A673 (cell line): ENCODE measurements around the gene GOLGA8B.
"Not testable (repeated sequence)": the region's sequence is repeated elsewhere in the genome, so short reads cannot be mapped to it uniquely, and the experiment has no call there.

Experiments
- CTCF ChIP-seq: fragments of 300-800, 200-600 bp; sonication (generic); conservative IDR thresholded peaks from 2 replicates; pipeline ENCODE4 v1.5.1; 2017; ENCODE audit warnings: low read depth, mild to moderate bottlenecking, antibody characterized with exemption, low read length, moderate library complexity, mixed read lengths
- EZH2 ChIP-seq: fragments of 200-600 bp; sonication (generic); IDR thresholded peaks from 2 replicates; pipeline ENCODE4 v1.6.1; 2017; ENCODE audit warnings: borderline replicate concordance, low read depth, mild to moderate bottlenecking, mixed read lengths, antibody characterized with exemption, low read length; ENCODE audit not compliant: poor library complexity, severe bottlenecking

DNA sequence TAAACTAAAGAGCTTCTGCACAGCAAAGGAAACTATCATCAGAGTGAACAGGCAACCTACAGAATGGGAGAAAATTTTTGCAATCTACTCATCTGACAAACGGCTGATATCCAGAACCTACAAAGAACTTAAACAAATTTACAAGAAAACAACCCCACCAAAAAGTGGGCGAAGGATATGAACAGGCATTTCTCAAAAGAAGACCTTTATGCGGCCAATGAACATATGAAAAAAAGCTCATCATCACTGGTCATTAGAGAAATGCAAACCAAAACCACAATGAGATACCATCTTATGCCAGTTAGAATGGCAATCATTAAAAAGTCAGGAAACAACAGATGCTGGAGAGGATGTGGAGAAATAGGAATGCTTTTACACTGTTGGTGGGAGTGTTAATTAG is 49.7 kb upstream of the GOLGA8B start:
- not testable (repeated sequence) for TF ChIP-seq CTCF, EZH2
